PC-9 (cell line): ENCODE results near the gene GLTP. TPM values are rescaled to one million over a fixed set of nuclear protein-coding genes. Genes with fewer than 3 reads are reported as not detected.

ENCODE experiments used
- BruUV-seq: library from RNA; stranded (reverse); fragments of 400-500 nt; replicated peaks from 2 replicates; lab custom pipeline; 2021; lab: Mats Ljungman, UMichigan
- CTCF ChIA-PET: fragments of 300-600 bp; sonication (Branson Sonifier 250); formaldehyde crosslinking; loops from one replicate; lab custom pipeline; 2022; ENCODE audit warnings: antibody characterized with exemption; lab: Charles Lee
- POLR2A ChIA-PET: fragments of 300-600 bp; sonication (Branson Sonifier 250); formaldehyde crosslinking; loops from one replicate; lab custom pipeline; 2022; ENCODE audit warnings: antibody characterized with exemption; ENCODE audit not compliant: unreplicated experiment; lab: Charles Lee
- DNase-seq, 2 experiments: peaks; one replicate each; pipeline versions ENCODE4 v3.0.0 to v3.0.0-alpha.2; 2015 to 2022; ENCODE audit warnings: mixed read lengths in 1 of 2
- H2AFZ ChIP-seq: fragments of 200-600 bp; sonication (generic); 2 replicates; pipeline ENCODE4 v1.8.1; 2017; ENCODE audit warnings: antibody characterized with exemption
- H3F3A ChIP-seq: fragments of 200-600 bp; sonication (generic); 2 replicates; pipeline ENCODE4 v1.8.1; 2017; ENCODE audit warnings: antibody characterized with exemption, mild to moderate bottlenecking, low read depth; ENCODE audit not compliant: insufficient read depth
- H3K27ac ChIP-seq: fragments of 200-600 bp; sonication (generic); 2 replicates; pipeline ENCODE4 v1.6.1; 2016; ENCODE audit warnings: mixed run types
- H3K27me3 ChIP-seq: fragments of 200-600 bp; sonication (generic); 2 replicates; pipeline ENCODE4 v1.6.1; 2016; ENCODE audit warnings: low read depth, mixed run types; ENCODE audit not compliant: insufficient read depth
- H3K36me3 ChIP-seq: fragments of 200-600 bp; sonication (generic); 2 replicates; pipeline ENCODE4 v1.6.1; 2016; ENCODE audit warnings: low read depth, mixed run types
- H3K4me1 ChIP-seq: fragments of 200-600 bp; sonication (generic); replicated peaks from 2 replicates; pipeline ENCODE4 v1.6.1; 2016; ENCODE audit warnings: mixed run types; ENCODE audit not compliant: insufficient read depth
- H3K4me2 ChIP-seq: fragments of 200-600 bp; sonication (generic); 2 replicates; pipeline ENCODE4 v1.6.1; 2017; ENCODE audit warnings: mixed run types
- H3K4me3 ChIP-seq: fragments of 200-600 bp; sonication (generic); 2 replicates; pipeline ENCODE4 v1.6.1; 2016; ENCODE audit warnings: mixed run types
- H3K79me2 ChIP-seq: fragments of 200-600 bp; sonication (generic); 2 replicates; pipeline ENCODE4 v1.6.1; 2017; ENCODE audit warnings: low read depth, mixed run types
- H3K9me2 ChIP-seq: fragments of 200-600 bp; sonication (generic); 2 replicates; pipeline ENCODE4 v1.8.1; 2017; ENCODE audit warnings: mild to moderate bottlenecking; ENCODE audit not compliant: insufficient read depth
- H3K9me3 ChIP-seq: fragments of 200-600 bp; sonication (generic); 2 replicates; pipeline ENCODE4 v1.8.1; 2016; ENCODE audit warnings: low read depth; ENCODE audit not compliant: insufficient read depth
- H4K20me1 ChIP-seq: fragments of 200-600 bp; sonication (generic); 2 replicates; pipeline ENCODE4 v1.8.1; 2017; ENCODE audit not compliant: insufficient read depth
- EZH2 ChIP-seq: fragments of 200-600 bp; sonication (generic); IDR thresholded peaks from 2 replicates; pipeline ENCODE4 v1.8.0; 2017; ENCODE audit warnings: antibody characterized with exemption, low read depth
- intact Hi-C: fragments of 100-400 bp; cut with micrococcal nuclease; formaldehyde crosslinking; loops from one replicate; pipeline ENCODE4 v1.10.0; 2022; ENCODE audit not compliant: unreplicated experiment
- total RNA-seq: library from RNA; stranded (reverse); gene quantifications from 2 replicates; pipeline ENCODE4 v1.2.3, GENCODE V29; 2021
- TF ChIP-seq, protein P1 (sequence below): fragments of 200-600 bp; sonication (generic); conservative IDR thresholded peaks from 2 replicates; pipeline ENCODE4 v1.6.1; 2017; ENCODE audit warnings: mixed run types, antibody characterized with exemption, mild to moderate bottlenecking, moderate library complexity

GLTP gene
- total RNA-seq, 1 experiment from 2014 or later: 30.3 TPM

DNA sequence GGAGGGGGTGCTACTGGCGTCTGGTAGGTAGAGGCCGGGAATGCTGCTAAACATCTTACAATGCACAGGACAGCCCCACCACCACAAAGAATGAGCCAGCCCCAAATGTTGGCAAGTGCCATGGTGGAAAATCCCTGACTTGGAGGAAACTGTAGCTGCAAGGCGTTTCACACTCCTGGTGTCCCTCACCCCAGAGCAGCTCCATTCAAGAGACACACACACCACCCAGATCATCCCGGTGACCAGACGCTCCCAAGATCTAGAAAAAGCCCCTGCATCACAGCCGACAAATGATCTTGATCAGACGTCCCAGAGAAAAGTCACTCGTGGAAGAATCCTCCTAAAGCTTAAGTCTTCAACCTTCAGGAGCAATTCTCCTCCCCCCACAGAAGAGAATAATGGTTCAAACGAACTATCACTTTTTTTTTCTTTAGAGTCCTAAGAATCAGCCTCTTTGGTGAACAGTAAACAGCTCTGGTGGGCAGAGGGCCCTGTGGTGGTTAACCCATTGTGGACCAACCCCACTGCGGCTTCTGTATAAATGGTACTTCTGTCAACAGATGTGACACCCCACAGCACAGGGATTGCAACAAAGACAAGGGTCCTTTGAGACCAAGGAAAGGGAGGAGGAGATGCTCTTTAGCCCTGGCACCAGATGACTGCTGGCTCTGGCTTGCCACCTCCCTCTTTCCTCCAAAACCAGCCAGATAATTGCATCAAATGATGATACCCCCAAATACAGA is 2.7 kb downstream of the GLTP start:
- H3K4me2 ChIP-seq: 0 out of 2 replicates have a peak overlapping the region, but pooled peaks have one; percentile 84
- no peaks in the 10 kb centered on the region for H4K20me1 ChIP-seq
- POLR2A ChIA-PET: no interaction called here

GRCh38 chr12:109876406-109876805 is 3.9 kb downstream of the GLTP start:
- TF ChIP-seq, protein P1, sequence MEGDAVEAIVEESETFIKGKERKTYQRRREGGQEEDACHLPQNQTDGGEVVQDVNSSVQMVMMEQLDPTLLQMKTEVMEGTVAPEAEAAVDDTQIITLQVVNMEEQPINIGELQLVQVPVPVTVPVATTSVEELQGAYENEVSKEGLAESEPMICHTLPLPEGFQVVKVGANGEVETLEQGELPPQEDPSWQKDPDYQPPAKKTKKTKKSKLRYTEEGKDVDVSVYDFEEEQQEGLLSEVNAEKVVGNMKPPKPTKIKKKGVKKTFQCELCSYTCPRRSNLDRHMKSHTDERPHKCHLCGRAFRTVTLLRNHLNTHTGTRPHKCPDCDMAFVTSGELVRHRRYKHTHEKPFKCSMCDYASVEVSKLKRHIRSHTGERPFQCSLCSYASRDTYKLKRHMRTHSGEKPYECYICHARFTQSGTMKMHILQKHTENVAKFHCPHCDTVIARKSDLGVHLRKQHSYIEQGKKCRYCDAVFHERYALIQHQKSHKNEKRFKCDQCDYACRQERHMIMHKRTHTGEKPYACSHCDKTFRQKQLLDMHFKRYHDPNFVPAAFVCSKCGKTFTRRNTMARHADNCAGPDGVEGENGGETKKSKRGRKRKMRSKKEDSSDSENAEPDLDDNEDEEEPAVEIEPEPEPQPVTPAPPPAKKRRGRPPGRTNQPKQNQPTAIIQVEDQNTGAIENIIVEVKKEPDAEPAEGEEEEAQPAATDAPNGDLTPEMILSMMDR: no peak
- no peak for TF ChIP-seq EZH2
- Histone ChIP-seq H4K20me1 (no peaks in the 10 kb centered on the region), H3K9me3 (no peaks in the 10 kb centered on the region), H3K27me3 (no peaks in the 10 kb centered on the region), H3K4me2 (peak overlapping the region; percentile 82), H3K4me1 (peaks cover 68% of the 10 kb centered on the region), H3K4me3 (peak overlapping the region; percentile 41; the same call in 1 of the 2 replicates), H3K27ac (peak overlapping the region; percentile 69), H3K36me3 (0 out of 2 replicates have a peak, but pooled peaks cover 5% of the 10 kb centered on the region), H3K79me2 (peaks cover 62% of the 10 kb centered on the region), H3K9me2 (no peaks in the 10 kb centered on the region), H3F3A (peaks cover 33% of the 10 kb centered on the region), H2AFZ (no peak overlapping the region)
- intact Hi-C loops: no loop called here
- no peak for DNase-seq
- ChIA-PET POLR2A (interaction anchor here (0.6 kb wide), 1 partner anchor 23 kb away, joined by 7 read pairs; no protein-coding TSS in a partner anchor), CTCF (interaction anchor here (0.6 kb wide), 1 partner anchor 27 kb away, joined by 3 read pairs; no protein-coding TSS in a partner anchor)
- no TSS peak for BruUV-seq

More for the DNA sequence above, 2.7 kb downstream of the GLTP start:
- TF ChIP-seq, protein P1: no peak
- TF ChIP-seq EZH2: no peak
- Histone ChIP-seq H3K27me3 (no peaks in the 10 kb centered on the region), H3F3A (peaks cover 33% of the 10 kb centered on the region), H3K36me3 (0 out of 2 replicates have a peak, but pooled peaks cover 2% of the 10 kb centered on the region), H3K4me3 (no peak overlapping the region), H2AFZ (no peak overlapping the region), H3K27ac (no peak overlapping the region), H3K9me3 (no peaks in the 10 kb centered on the region), H3K9me2 (no peaks in the 10 kb centered on the region), H3K4me1 (peaks cover 78% of the 10 kb centered on the region), H3K79me2 (peaks cover 62% of the 10 kb centered on the region)
- no TSS peak for BruUV-seq
- no peak for DNase-seq
- intact Hi-C loops: no loop called here
- CTCF ChIA-PET: interaction anchor here (1.4 kb wide), 1 partner anchor 24 kb away, joined by 7 read pairs; no protein-coding TSS in a partner anchor

DNA sequence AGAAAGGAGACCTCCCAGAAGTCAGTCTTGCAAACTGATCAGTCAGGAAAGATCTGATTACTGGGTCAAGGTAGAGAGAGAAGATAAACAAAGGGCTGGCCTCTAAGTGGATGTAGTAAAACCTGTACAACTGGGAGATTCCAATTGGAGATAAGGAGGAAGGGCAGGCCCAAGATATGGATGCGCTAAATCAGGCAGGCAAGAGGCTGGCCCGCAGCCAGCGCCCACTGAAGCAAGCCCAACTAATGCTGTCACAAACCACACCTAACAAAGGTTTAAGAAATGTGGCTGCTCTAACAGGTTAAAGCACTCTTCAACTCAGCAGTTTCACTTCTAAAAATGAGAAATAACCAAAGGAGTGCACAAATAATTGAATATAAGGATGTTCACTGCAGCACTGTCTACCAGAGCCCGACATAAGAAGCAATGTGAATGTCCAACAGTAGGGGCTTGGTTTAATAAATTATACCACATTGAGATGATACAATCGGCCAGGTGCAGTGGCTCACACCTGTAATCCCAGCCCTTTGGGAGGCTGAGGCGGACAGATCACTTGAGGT is 4.7 kb downstream of the GLTP start:
- ChIA-PET CTCF (no interaction called here), POLR2A (interaction anchor here (0.6 kb wide), 1 partner anchor 22 kb away, joined by 7 read pairs; no protein-coding TSS in a partner anchor)
- Histone ChIP-seq H2AFZ (no peak overlapping the region), H3K79me2 (peaks cover 62% of the 10 kb centered on the region), H4K20me1 (no peaks in the 10 kb centered on the region), H3K9me3 (no peaks in the 10 kb centered on the region), H3K4me1 (peaks cover 60% of the 10 kb centered on the region), H3K27me3 (no peaks in the 10 kb centered on the region), H3K4me3 (peak overlapping the region; percentile 41; the same call in 1 of the 2 replicates), H3K4me2 (peak overlapping the region; percentile 82), H3K9me2 (no peaks in the 10 kb centered on the region), H3K36me3 (0 out of 2 replicates have a peak, but pooled peaks cover 5% of the 10 kb centered on the region), H3K27ac (peak overlapping the region; percentile 69), H3F3A (peaks cover 33% of the 10 kb centered on the region)
- intact Hi-C loops: loop anchor here (1.0 kb wide), 2 partner anchors 10 to 22 kb away; no protein-coding TSS in a partner anchor
- no TSS peak for BruUV-seq
- peak; percentile 86 to 94 for DNase-seq
- TF ChIP-seq, protein P1: no peak
- TF ChIP-seq EZH2: no peak
